SK-N-MC (cell line): ENCODE data around the gene SLC7A1.

ENCODE experiments used
- EZH2 ChIP-seq: fragments of 200-600 bp; sonication (generic); IDR thresholded peaks from one replicate; pipeline ENCODE4 v1.6.1; 2017; ENCODE audit warnings: antibody characterized with exemption
- POLR2AphosphoS5 ChIP-seq: IDR thresholded peaks from 2 replicates; pipeline ENCODE4 v1.6.1; 2012; ENCODE audit warnings: mild to moderate bottlenecking, low read depth, low read length, borderline replicate concordance

GRCh38 chr13:29578300-29579085, 17.0 kb downstream of the SLC7A1 start:
- no peak for TF ChIP-seq EZH2
- TF ChIP-seq POLR2AphosphoS5, result no peak
